H1 (cell line): ENCODE measurements around the gene WEE2. TPM values are rescaled to one million over a fixed set of nuclear protein-coding genes. Genes with fewer than 3 reads are reported as not detected.

Experiments
- CTCF ChIA-PET: fragments of 300-600 bp; sonication (Branson Sonifier 250); formaldehyde crosslinking; loops from one replicate; lab custom pipeline; 2021; ENCODE audit not compliant: partially characterized antibody; lab: Charles Lee
- POLR2A ChIA-PET: fragments of 300-600 bp; sonication (Branson Sonifier 250); formaldehyde crosslinking; loops from one replicate; lab custom pipeline; 2021; ENCODE audit warnings: inconsistent platforms; ENCODE audit not compliant: partially characterized antibody; lab: Charles Lee
- DNase-seq, 2 experiments: peaks; one replicate each; pipeline versions ENCODE4 v3.0.0 to v3.0.0-alpha.2; 2010 to 2022; ENCODE audit warnings: low spot score in 2 of 2, low read depth in 1 of 2, mixed read lengths in 1 of 2
- FAIRE-seq: peaks from 2 replicates; lab custom pipeline; 2011; peaks lifted over from hg19 to GRCh38; lab: Jason Lieb, UNC
- H2AFZ ChIP-seq: 2 replicates; pipeline ENCODE4 v1.8.1; 2012; ENCODE audit warnings: low read length, inconsistent platforms
- H2AK5ac ChIP-seq: 2 replicates; pipeline ENCODE4 v1.6.1; 2013; ENCODE audit warnings: low read depth, low read length
- H2BK120ac ChIP-seq: replicated peaks from 2 replicates; pipeline ENCODE3; 2013; ENCODE audit warnings: low read depth, low read length, inconsistent platforms
- H2BK12ac ChIP-seq: 2 replicates; pipeline ENCODE4 v1.6.1; 2013; ENCODE audit warnings: low read depth, low read length
- H2BK15ac ChIP-seq: 2 replicates; pipeline ENCODE4 v1.6.1; 2013; ENCODE audit warnings: low read length
- H2BK20ac ChIP-seq: 2 replicates; pipeline ENCODE4 v1.6.1; 2013; ENCODE audit warnings: low read length
- H2BK5ac ChIP-seq: 2 replicates; pipeline ENCODE4 v1.6.1; 2013; ENCODE audit warnings: low read depth, low read length
- H3K14ac ChIP-seq: 2 replicates; pipeline ENCODE4 v1.6.1; 2013; ENCODE audit warnings: inconsistent platforms; ENCODE audit not compliant: insufficient read length
- H3K18ac ChIP-seq: 2 replicates; pipeline ENCODE4 v1.6.1; 2013; ENCODE audit warnings: low read length; ENCODE audit errors: extremely low read depth
- H3K23ac ChIP-seq: 2 replicates; pipeline ENCODE4 v1.6.1; 2013; ENCODE audit warnings: inconsistent platforms; ENCODE audit not compliant: insufficient read length
- H3K23me2 ChIP-seq: 2 replicates; pipeline ENCODE4 v1.6.1; 2013; ENCODE audit warnings: low read depth, low read length
- H3K27ac ChIP-seq: 2 replicates; pipeline ENCODE4 v1.6.1; 2011; ENCODE audit warnings: low read depth, low read length, inconsistent platforms
- H3K27me3 ChIP-seq, 4 experiments: replicated peaks in 1 of 4; 1 replicate in 1 of 4; 2 replicates in 3 of 4; pipeline versions ENCODE4 v1.6.1 to v1.8.1; 2011 to 2013; ENCODE audit warnings: low read length in 3 of 4, mild to moderate bottlenecking in 3 of 4, inconsistent platforms in 2 of 4, mixed read lengths in 2 of 4, moderate library complexity in 1 of 4; ENCODE audit not compliant: control insufficient read depth in 3 of 4, insufficient read depth in 3 of 4; ENCODE audit errors: extremely low read depth in 1 of 4
- H3K36me3 ChIP-seq, 4 experiments: 2 replicates each; pipeline versions ENCODE4 v1.6.1 to v1.8.1; 2011 to 2013; ENCODE audit warnings: mild to moderate bottlenecking in 4 of 4, low read length in 3 of 4, moderate library complexity in 2 of 4, control low read depth in 1 of 4, inconsistent platforms in 1 of 4; ENCODE audit not compliant: insufficient read depth in 4 of 4, control insufficient read depth in 2 of 4
- H3K4ac ChIP-seq: replicated peaks from 2 replicates; pipeline ENCODE3; 2013; ENCODE audit warnings: low read length, low read depth, mixed read lengths, inconsistent platforms; ENCODE audit not compliant: insufficient read length
- H3K4me1 ChIP-seq, 4 experiments: replicated peaks in 1 of 4; 1 replicate in 1 of 4; 2 replicates in 3 of 4; pipeline versions ENCODE4 v1.6.1 to v1.8.1; 2011 to 2013; ENCODE audit warnings: low read length in 3 of 4, inconsistent platforms in 2 of 4, mixed read lengths in 1 of 4; ENCODE audit not compliant: insufficient read depth in 4 of 4, control insufficient read depth in 3 of 4
- H3K4me2 ChIP-seq, 2 experiments: 2 replicates each; pipeline versions ENCODE4 v1.6.1 to v1.8.1; 2011 to 2013; ENCODE audit warnings: low read depth in 2 of 2, low read length in 2 of 2, control low read depth in 1 of 2, inconsistent platforms in 1 of 2, mild to moderate bottlenecking in 1 of 2; ENCODE audit not compliant: insufficient read depth in 1 of 2
- H3K4me3 ChIP-seq, 4 experiments: fragments of 200-600, 300-600 bp in 1 of 4; sonication (generic), shearing (Covaris generic), sonication (Bioruptor Twin) in 1 of 4; 2 replicates each; pipeline versions ENCODE4 v1.5.1 to v1.8.1; 2011 to 2016; ENCODE audit warnings: low read length in 4 of 4, low read depth in 3 of 4, control low read depth in 2 of 4, inconsistent platforms in 2 of 4, mild to moderate bottlenecking in 2 of 4, mixed read lengths in 1 of 4, moderate library complexity in 1 of 4; ENCODE audit not compliant: insufficient read depth in 2 of 4; ENCODE audit errors: extremely low read depth in 1 of 4
- H3K56ac ChIP-seq: replicated peaks from 2 replicates; pipeline ENCODE3; 2013; ENCODE audit warnings: low read depth, mild to moderate bottlenecking, mixed read lengths, low read length, inconsistent platforms; ENCODE audit not compliant: insufficient read length
- H3K79me1 ChIP-seq: 2 replicates; pipeline ENCODE4 v1.6.1; 2013; ENCODE audit warnings: low read depth, low read length, control low read depth
- H3K79me2 ChIP-seq, 2 experiments: 2 replicates each; pipeline versions ENCODE4 v1.6.1 to v1.8.1; 2012 to 2013; ENCODE audit warnings: low read length in 2 of 2, mild to moderate bottlenecking in 2 of 2, inconsistent platforms in 1 of 2; ENCODE audit not compliant: insufficient read depth in 2 of 2, control insufficient read depth in 1 of 2
- H3K9ac ChIP-seq, 4 experiments: replicated peaks in 1 of 4; 1 replicate in 1 of 4; 2 replicates in 3 of 4; pipeline versions ENCODE4 v1.6.1 to v1.8.1; 2011 to 2013; ENCODE audit warnings: low read depth in 3 of 4, low read length in 3 of 4, control low read depth in 2 of 4, mild to moderate bottlenecking in 2 of 4, moderate library complexity in 2 of 4, inconsistent platforms in 1 of 4; ENCODE audit errors: extremely low read depth in 1 of 4
- H3K9me3 ChIP-seq, 2 experiments: 2 replicates each; pipeline versions ENCODE4 v1.6.1 to v1.8.1; 2012 to 2013; ENCODE audit warnings: mild to moderate bottlenecking in 2 of 2, moderate library complexity in 2 of 2, control low read depth in 1 of 2, inconsistent platforms in 1 of 2, low read depth in 1 of 2, low read length in 1 of 2, mixed read lengths in 1 of 2; ENCODE audit not compliant: insufficient read depth in 2 of 2
- H4K20me1 ChIP-seq, 2 experiments: replicated peaks in 1 of 2; 2 replicates each; pipeline versions ENCODE3 to v1.8.1; 2011 to 2013; ENCODE audit warnings: inconsistent platforms in 2 of 2, low read length in 2 of 2, mild to moderate bottlenecking in 1 of 2; ENCODE audit not compliant: insufficient read depth in 2 of 2, control insufficient read depth in 1 of 2
- H4K5ac ChIP-seq: 2 replicates; pipeline ENCODE4 v1.6.1; 2013; ENCODE audit warnings: low read length, low read depth, mixed read lengths, inconsistent platforms; ENCODE audit not compliant: insufficient read length
- H4K8ac ChIP-seq: 2 replicates; pipeline ENCODE4 v1.8.0; 2013; ENCODE audit warnings: mild to moderate bottlenecking, moderate library complexity, low read length, inconsistent platforms; ENCODE audit not compliant: insufficient read depth; ENCODE audit errors: extremely low read depth
- H4K91ac ChIP-seq: replicated peaks from 2 replicates; pipeline ENCODE3; 2013; ENCODE audit warnings: low read length, mixed read lengths, inconsistent platforms; ENCODE audit not compliant: insufficient read length
- BCL11A ChIP-seq, 2 experiments: IDR thresholded peaks; one replicate each; pipeline ENCODE4 v1.6.1; 2011; ENCODE audit warnings: low read depth in 2 of 2, low read length in 2 of 2, mild to moderate bottlenecking in 2 of 2
- CBX5 ChIP-seq: fragments of 300-800, 300-1000 bp; sonication (generic); IDR thresholded peaks from 2 replicates; pipeline ENCODE4 v1.7.1; 2016; ENCODE audit warnings: antibody characterized with exemption, low read length, low read depth
- CREB1 ChIP-seq: IDR thresholded peaks from 2 replicates; pipeline ENCODE4 v1.6.1; 2012; ENCODE audit warnings: inconsistent platforms
- EGR1 ChIP-seq: IDR thresholded peaks from 2 replicates; pipeline ENCODE4 v1.6.1; 2011; ENCODE audit warnings: low read depth, low read length, borderline replicate concordance
- JUND ChIP-seq: IDR thresholded peaks from 2 replicates; pipeline ENCODE4 v1.6.1; 2011; ENCODE audit warnings: mild to moderate bottlenecking, improper control_type of control experiment, low read length
- KDM4A ChIP-seq: IDR thresholded peaks from one replicate; pipeline ENCODE4 v1.7.1; 2012; ENCODE audit warnings: low read depth, mild to moderate bottlenecking, moderate library complexity, low read length, inconsistent platforms; ENCODE audit not compliant: severe bottlenecking
- RBBP5 ChIP-seq: IDR thresholded peaks from 2 replicates; pipeline ENCODE4 v1.7.1; 2012; ENCODE audit warnings: low read depth, mild to moderate bottlenecking, inconsistent platforms, low read length, moderate library complexity, borderline replicate concordance
- RNF2 ChIP-seq: fragments of 200-900, 300-1000 bp; sonication (generic); IDR thresholded peaks from 2 replicates; pipeline ENCODE4 v1.7.1; 2016; ENCODE audit warnings: borderline replicate concordance, low read depth, mild to moderate bottlenecking, antibody characterized with exemption, low read length; ENCODE audit not compliant: poor library complexity, severe bottlenecking; ENCODE audit errors: missing control alignments
- SP2 ChIP-seq: IDR thresholded peaks from 2 replicates; pipeline ENCODE4 v1.6.1; 2012; ENCODE audit warnings: mild to moderate bottlenecking, low read length, inconsistent platforms
- SRF ChIP-seq: IDR thresholded peaks from 2 replicates; pipeline ENCODE4 v1.6.1; 2011; ENCODE audit warnings: mild to moderate bottlenecking, low read depth, low read length, moderate library complexity
- SUZ12 ChIP-seq: fragments of 200-600 bp; sonication (generic); IDR thresholded peaks from 2 replicates; pipeline ENCODE4 v1.6.1; 2012; ENCODE audit warnings: mild to moderate bottlenecking, inconsistent platforms, low read length, moderate library complexity, mixed read lengths
- TAF7 ChIP-seq: optimal IDR thresholded peaks from 2 replicates; pipeline ENCODE3; 2011; ENCODE audit warnings: low read depth, mild to moderate bottlenecking, inconsistent platforms, low read length, moderate library complexity, borderline replicate concordance
- ZNF274 ChIP-seq: IDR thresholded peaks from 2 replicates; pipeline ENCODE4 v1.7.0; 2012; ENCODE audit warnings: low read length, borderline replicate concordance; ENCODE audit errors: extremely low read depth
- WGBS, 2 experiments: shearing (Covaris generic) in 1 of 2; methylation state at CpG; one replicate each; pipeline versions ENCODE4 v1.1.6 to v1.1.7; 2013 to 2015; ENCODE audit warnings: low lambda C conversion rate in 2 of 2, mixed read lengths in 2 of 2, inconsistent platforms in 1 of 2, low coverage in 1 of 2, missing lambda C conversion rate in 1 of 2; ENCODE audit not compliant: insufficient replicate concordance in 2 of 2, insufficient coverage in 1 of 2, insufficient read length in 1 of 2; ENCODE audit errors: extremely low coverage in 1 of 2, missing lambda C conversion rate in 1 of 2; 5-methylcytosine and 5-hydroxymethylcytosine counted together
- polyA plus RNA-seq, 7 experiments: library from polyadenylated mRNA; depleted of rRNA in 3 of 7; stranded (reverse) in 5 of 7; unstranded in 2 of 7; fragments of >200 nt in 5 of 7; fragments of 200-250 nt in 2 of 7; gene quantifications; 1 replicate in 5 of 7; 2 replicates in 1 of 7; 4 replicates in 1 of 7; pipeline versions ENCODE4 v1.2.1 to v1.2.3, GENCODE V29; 2011 to 2013; ENCODE audit warnings: missing spikeins in 2 of 7, mixed read lengths in 2 of 7
- total RNA-seq: library from RNA; stranded (reverse); fragmentation: NEBNext Ultra II Directional; extraction: Animal tissue kit (Norgen Biotek cat#: 25700); gene quantifications from 2 replicates; pipeline ENCODE4 v1.2.1, GENCODE V29; 2021

WEE2 gene
- total and polyA plus RNA-seq, 2 of the 8 experiments (the other 6 are each of a cell fraction or from before 2014, with no cell fraction given) = 0.02 TPM; not detected in 1

GRCh38 chr7:141685285-141686023 is 22.7 kb upstream of the WEE2 start:
- 93% methylated on average over 27 of the region's 27 CpGs; no CpG with 5 or more reads in 1 of the 2 experiments for WGBS, 2 experiments
- Histone ChIP-seq H4K5ac (no peak overlapping the region), H2AFZ (no peak overlapping the region), H3K23ac (no peak overlapping the region), H3K4me2 (no peak overlapping the region), H3K4ac (no peak overlapping the region), H3K9me3 (no peaks in the 10 kb centered on the region), H3K56ac (no peak overlapping the region), H2BK15ac (no peak overlapping the region), H4K8ac (no peak overlapping the region), H3K27me3 (no peaks in the 10 kb centered on the region), H4K91ac (no peak overlapping the region), H4K20me1 (no peaks in the 10 kb centered on the region), H3K4me1 (peaks cover 0 to 5% (median 2%) of the 10 kb centered on the region in 4 experiments; a peak in 2 of 7 replicates), H2BK5ac (no peak overlapping the region), H3K79me2 (peaks cover 0 to 11% of the 10 kb centered on the region in 2 experiments; a peak in 1 of 4 replicates), H2BK120ac (no peak overlapping the region), H3K27ac (no peak overlapping the region), H3K36me3 (peaks cover 2 to 14% (median 8%) of the 10 kb centered on the region in 4 experiments; a peak in 6 of 8 replicates), H3K23me2 (no peaks in the 10 kb centered on the region), H3K9ac (no peak overlapping the region), H3K14ac (no peak overlapping the region), H3K79me1 (no peaks in the 10 kb centered on the region; the same call in 1 of the 2 replicates), H3K18ac (no peak overlapping the region), H2BK20ac (no peak overlapping the region), H3K4me3 (no peak overlapping the region), H2BK12ac (no peak overlapping the region), H2AK5ac (no peak overlapping the region)
- ChIA-PET POLR2A (no interaction called here), CTCF (interaction anchor here (1.2 to 8.5 kb wide), 2 partner anchors 10 to 11 kb away, joined by 6 to 62 read pairs; no protein-coding TSS in a partner anchor)
- FAIRE-seq = no peak
- no peak for DNase-seq
- TF ChIP-seq SP2 (no peak), CREB1 (no peak), ZNF274 (no peak), KDM4A (no peak), RBBP5 (no peak), CBX5 (no peak), EGR1 (no peak), BCL11A (IDR thresholded peaks at IDR 0.05; ENCODE audit: low read depth in 2 of 2, low read length in 2 of 2) (no peak), RNF2 (no peak), JUND (no peak), SUZ12 (no peak), TAF7 (no peak), SRF (no peak)
